Measurements from ENCODE around the gene DPM1.
A peak's percentile ranks its signal among the peaks of the same experiment; 100 is the strongest.

The DPM1 gene

GRCh38 chr20:50930139-50930975 lies 28.0 kb downstream of the DPM1 start:
- DNase-seq (ENCODE audit: low read depth): no peak

- peak; percentile 72 for DNase-seq (ENCODE audit: low read depth)
Measured at GRCh38 chr20:50929299-50930138, 28.8 kb downstream of the DPM1 start.

- DNase-seq (ENCODE audit: low read depth): no peak
Measured at GRCh38 chr20:50928469-50928868, 29.9 kb downstream of the DPM1 start.

GRCh38 chr20:50926530-50926929 lies 31.8 kb downstream of the DPM1 start:
- no peak for DNase-seq (ENCODE audit: low read depth)

- DNase-seq (ENCODE audit: low read depth): no peak
Measured at GRCh38 chr20:50924261-50924920, 33.9 kb downstream of the DPM1 start.

- DNase-seq (ENCODE audit: low read depth): no peak
Measured at GRCh38 chr20:50921803-50922501, 36.4 kb downstream of the DPM1 start.

GRCh38 chr20:50920997-50921396 lies 37.3 kb downstream of the DPM1 start:
- DNase-seq (ENCODE audit: low read depth): no peak

- DNase-seq (ENCODE audit: low read depth): no peak
Measured at GRCh38 chr20:50919567-50919966, 38.8 kb downstream of the DPM1 start.

- no peak for DNase-seq (ENCODE audit: low read depth)
Measured at GRCh38 chr20:50918403-50918802, 39.9 kb downstream of the DPM1 start.

GRCh38 chr20:50916934-50917333 lies 41.4 kb downstream of the DPM1 start:
- no peak for DNase-seq (ENCODE audit: low read depth)

GRCh38 chr20:50916257-50916656 lies 42.1 kb downstream of the DPM1 start:
- no peak for DNase-seq (ENCODE audit: low read depth)

- DNase-seq (ENCODE audit: low read depth): no peak
Measured at GRCh38 chr20:50915424-50915823, 42.9 kb downstream of the DPM1 start.

- DNase-seq (ENCODE audit: low read depth): no peak
Measured at GRCh38 chr20:50913690-50914375, 44.5 kb downstream of the DPM1 start.

GRCh38 chr20:50911716-50912115 lies 46.6 kb downstream of the DPM1 start:
- DNase-seq (ENCODE audit: low read depth): no peak

GRCh38 chr20:50911030-50911429 lies 47.3 kb downstream of the DPM1 start:
- peak; percentile 75 for DNase-seq (ENCODE audit: low read depth)

- no peak for DNase-seq (ENCODE audit: low read depth)
Measured at GRCh38 chr20:50909413-50909812, 48.9 kb downstream of the DPM1 start.

- DNase-seq (ENCODE audit: low read depth): no peak
Measured at GRCh38 chr20:50904067-50904570, 54.2 kb downstream of the DPM1 start.

GRCh38 chr20:50903353-50904051 lies 54.8 kb downstream of the DPM1 start:
- DNase-seq (ENCODE audit: low read depth): no peak

GRCh38 chr20:50901301-50901700 lies 57.0 kb downstream of the DPM1 start:
- no peak for DNase-seq (ENCODE audit: low read depth)

GRCh38 chr20:50900261-50900660 lies 58.1 kb downstream of the DPM1 start:
- no peak for DNase-seq (ENCODE audit: low read depth)

- DNase-seq (ENCODE audit: low read depth): no peak
Measured at GRCh38 chr20:50898475-50898874, 59.9 kb downstream of the DPM1 start.
